SU-DHL-6 (cell line): ENCODE results near the gene LDLRAD3.

ENCODE experiments used
- CTCF ChIP-seq: fragments of 200-600 bp; sonication (generic); IDR thresholded peaks from one replicate; pipeline ENCODE4 v1.5.1; 2017; ENCODE audit warnings: antibody characterized with exemption, mild to moderate bottlenecking, low read length, moderate library complexity; ENCODE audit not compliant: insufficient read depth, poor library complexity, severe bottlenecking
- EZH2phosphoT487 ChIP-seq: fragments of 200-600 bp; sonication (generic), shearing (Covaris generic); conservative IDR thresholded peaks from 2 replicates; pipeline ENCODE4 v1.6.1; 2018; ENCODE audit warnings: mild to moderate bottlenecking, antibody characterized with exemption, low read length, moderate library complexity, mixed read lengths

GRCh38 chr11:36013950-36014897 lies 70.4 kb downstream of the LDLRAD3 start:
- no peak for TF ChIP-seq CTCF
- no peak for TF ChIP-seq EZH2phosphoT487
